Esophagus muscularis mucosa (tissue), 4 donors: ENCODE measurements around the gene DAB2.

Experiments
- CTCF ChIP-seq, 3 experiments: fragments of 200-600 bp in 2 of 3; fragments of 450-650 bp in 1 of 3; sonication (generic) in 2 of 3; IDR thresholded peaks; one replicate each; pipeline ENCODE4 v1.5.1; 2017 to 2019; ENCODE audit warnings: antibody characterized with exemption in 3 of 3, mild to moderate bottlenecking in 2 of 3, moderate library complexity in 1 of 3
- EP300 ChIP-seq: sonication (generic); formaldehyde crosslinking; IDR thresholded peaks from one replicate; pipeline ENCODE4 v1.6.1; 2017; ENCODE audit warnings: antibody characterized with exemption
- POLR2A ChIP-seq: fragments of 450-650 bp; IDR thresholded peaks from one replicate; pipeline ENCODE4 v1.6.1; 2017; ENCODE audit warnings: antibody characterized with exemption, moderate library complexity, mild to moderate bottlenecking, low read depth

- TF ChIP-seq CTCF (IDR thresholded peaks at IDR 0.05): no peak
- no peak for TF ChIP-seq POLR2A
- no peak for TF ChIP-seq EP300
These were observed 96.0 kb downstream of the DAB2 start for GRCh38 chr5:39328731-39329130.
